GM15510 (cell line): ENCODE measurements around the gene FYB1.

Experiments
- POLR2A ChIP-seq: IDR thresholded peaks from 3 replicates; pipeline ENCODE4 v1.6.1; 2011; ENCODE audit warnings: borderline replicate concordance; ENCODE audit not compliant: insufficient read length; ENCODE audit errors: extremely low read depth

FYB1 gene

DNA sequence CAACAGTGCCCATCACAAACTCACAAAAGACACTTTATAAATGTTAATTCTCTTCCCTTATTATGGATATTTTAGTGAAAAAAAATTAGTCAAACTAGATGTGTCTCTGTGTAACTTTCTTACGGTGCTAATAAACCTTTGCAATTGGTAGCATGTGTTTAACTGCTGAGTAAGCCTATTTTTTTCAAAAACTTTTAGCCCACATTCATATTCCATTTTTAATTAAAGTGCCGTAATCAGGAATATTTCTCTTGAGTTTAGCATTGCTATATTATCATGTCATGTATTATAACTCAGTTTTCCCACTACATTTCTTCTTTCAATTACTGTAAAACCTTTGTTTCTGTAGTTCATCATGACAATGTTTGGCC, 51.4 kb downstream of the FYB1 start:
- no peak for TF ChIP-seq POLR2A

DNA sequence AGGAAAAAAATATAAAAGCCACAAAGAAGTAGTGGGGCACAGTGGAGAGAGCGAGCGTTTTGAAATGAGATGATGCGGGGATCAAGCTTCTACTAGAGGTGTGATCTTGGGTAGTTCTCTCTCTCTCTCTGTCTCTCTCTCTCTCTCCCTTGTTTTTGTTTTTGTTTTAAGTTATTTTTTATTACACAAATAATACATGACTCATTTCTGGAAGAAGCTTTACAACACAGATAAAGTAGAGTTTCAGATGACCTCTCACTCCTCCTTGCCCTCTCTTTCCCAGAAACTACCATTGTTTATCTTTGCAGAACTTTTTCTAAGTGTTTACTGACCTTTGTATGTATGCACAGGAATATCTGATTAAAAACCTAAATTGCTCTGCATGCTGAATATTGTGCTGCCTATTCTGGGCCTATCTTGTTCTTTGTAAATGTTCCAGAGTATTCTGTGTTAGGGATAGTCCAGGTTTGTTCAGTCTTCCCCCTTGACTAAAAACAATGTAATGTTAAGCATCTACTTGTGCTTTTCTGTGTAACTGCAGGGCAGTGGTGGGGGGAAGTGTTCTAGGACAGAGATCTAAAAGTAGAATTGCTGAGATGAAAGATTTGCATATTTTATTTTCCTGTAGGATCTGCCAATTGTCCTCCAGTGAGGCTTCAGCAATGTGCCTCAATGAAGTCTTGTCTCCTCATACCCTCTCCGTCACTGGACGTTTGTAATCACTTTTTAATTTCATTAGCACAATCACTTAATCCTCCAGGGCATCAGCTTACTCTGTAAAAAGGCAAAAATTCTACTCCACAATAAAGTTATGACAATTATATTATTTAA, 52.0 kb downstream of the FYB1 start:
- no peak for TF ChIP-seq POLR2A

DNA sequence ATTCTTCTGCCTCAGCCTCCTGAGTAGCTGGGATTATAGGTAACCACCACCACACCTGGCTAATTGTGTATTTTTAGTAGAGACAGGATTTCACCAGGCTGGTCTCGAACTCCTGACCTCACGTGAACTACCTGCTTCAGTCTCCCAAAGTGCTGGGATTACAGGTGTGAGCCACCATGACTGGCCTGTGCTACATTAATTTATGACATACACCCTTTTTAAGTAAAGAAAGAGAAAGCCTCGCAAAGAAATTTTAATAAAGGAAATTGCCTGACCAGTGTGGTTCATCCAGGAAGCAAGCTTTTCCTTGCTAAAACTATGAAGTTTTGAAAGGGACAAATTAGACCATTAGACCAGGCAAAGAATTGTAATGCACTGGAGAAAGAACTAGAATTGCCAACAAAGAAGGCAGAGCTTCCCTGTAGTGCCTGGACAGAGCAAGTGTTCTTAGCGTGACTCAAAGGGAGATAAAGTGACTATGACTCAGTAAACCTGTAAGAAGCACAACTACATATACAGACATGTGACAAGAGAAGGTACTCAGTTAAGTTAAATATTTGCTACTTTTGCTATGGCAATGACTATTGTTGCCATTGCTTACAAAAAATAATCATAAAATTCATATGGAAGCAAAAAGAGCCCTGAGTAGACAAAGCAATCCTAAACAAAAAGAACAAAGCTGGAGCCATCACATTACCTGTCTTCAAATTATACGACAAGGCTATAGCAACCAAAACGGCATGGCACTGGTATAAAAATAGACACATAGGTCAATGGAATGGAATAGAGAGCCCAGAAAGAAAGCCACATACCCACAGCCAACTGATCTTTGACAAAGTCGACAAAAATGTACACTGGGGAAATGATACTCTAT, 54.6 kb downstream of the FYB1 start:
- TF ChIP-seq POLR2A, result no peak

DNA sequence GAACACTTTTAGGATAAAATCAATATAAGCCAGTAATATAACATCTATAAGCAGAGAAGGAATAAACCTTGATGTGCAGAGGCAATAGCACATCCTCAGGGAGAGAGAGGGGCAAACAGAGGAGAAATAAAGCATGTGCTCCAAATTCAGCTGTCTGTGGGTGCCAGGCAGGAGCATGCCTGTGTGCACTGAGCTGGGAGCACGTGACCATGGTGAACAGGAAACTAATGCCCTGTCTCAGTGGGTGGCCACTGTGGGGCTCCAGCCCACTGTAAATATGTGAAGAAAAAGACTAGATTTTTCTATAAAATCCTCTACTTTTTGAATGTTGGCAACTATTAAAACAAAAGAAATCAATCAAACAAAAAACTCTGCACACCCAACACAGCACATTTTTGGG, 55.3 kb downstream of the FYB1 start:
- no peak for TF ChIP-seq POLR2A

DNA sequence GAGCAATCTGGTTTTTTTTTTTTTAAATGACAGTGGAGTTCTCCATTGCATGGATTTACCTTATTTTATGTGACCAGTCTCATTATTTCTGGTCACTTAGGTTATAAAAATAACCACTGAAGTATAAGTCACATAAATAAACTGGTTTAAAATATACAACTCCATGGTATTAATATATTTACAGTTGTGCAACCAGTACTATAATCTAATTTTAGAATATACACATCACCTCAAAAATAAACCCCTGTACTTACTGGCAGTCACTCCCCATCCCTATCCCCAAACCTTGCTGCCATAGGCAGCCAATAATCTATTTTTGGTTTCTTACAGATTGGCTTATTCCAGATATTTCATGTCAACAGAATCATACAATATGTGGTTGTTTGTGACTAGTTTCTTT, 57.8 kb downstream of the FYB1 start:
- no peak for TF ChIP-seq POLR2A

DNA sequence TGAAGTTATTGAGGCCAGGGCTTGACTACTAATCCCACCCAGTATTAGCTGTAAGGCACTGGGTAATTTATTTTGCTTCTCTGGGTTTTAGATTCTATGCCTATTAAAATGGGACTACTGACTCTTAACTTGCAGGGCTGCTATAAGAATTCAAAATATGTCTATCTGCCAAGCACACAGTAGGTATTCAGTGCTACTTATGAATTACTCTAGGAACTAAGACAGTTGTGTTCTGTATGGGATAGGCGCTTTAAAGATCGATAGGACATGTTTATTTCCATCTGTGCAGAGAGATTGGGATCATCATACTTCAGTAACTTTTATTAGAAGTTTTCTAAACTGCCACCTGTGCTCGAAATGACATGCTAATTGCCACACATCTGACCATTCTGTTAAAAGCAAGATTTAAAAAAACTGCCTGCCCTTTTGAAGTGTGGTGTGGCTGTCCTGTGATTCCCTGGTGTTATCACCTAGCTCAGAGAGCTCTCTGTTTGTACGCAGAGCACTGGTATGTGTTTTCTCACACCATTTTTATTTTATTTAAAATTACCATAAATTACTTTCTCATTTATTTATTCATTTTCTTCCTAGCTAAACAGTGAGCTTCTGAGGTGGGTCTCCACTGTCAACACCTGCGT, 58.7 kb downstream of the FYB1 start:
- no peak for TF ChIP-seq POLR2A

DNA sequence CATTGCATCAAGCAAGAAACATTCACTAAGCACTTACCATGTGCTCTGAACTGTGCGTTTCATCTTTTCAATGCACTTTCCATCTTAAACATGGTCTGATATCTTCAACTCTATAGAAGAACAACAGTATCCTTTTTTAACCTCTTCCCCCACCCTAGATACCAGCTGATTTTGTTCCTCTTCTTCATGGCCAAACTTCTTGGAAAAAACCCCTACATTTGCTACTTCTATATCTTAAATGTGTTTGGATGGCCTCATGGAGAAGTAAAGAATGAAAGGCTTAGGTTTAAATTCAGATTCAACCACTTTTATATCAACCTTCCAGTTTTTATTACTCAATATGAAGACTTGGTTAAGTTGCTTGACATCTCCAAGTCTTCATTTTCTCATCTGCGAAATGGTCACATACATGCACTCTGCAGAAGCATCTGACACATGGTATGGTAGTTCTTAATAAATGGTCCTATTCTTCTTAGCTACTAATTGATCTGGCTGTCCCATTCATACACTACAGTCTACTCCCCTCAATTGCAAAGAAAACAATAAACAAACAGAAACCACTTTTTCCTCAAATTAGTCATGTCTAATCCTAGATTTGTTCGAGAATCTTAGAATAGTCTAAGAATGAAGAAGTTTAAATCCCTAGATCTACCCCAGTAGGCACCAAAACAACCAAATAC, 59.4 kb downstream of the FYB1 start:
- no peak for TF ChIP-seq POLR2A

DNA sequence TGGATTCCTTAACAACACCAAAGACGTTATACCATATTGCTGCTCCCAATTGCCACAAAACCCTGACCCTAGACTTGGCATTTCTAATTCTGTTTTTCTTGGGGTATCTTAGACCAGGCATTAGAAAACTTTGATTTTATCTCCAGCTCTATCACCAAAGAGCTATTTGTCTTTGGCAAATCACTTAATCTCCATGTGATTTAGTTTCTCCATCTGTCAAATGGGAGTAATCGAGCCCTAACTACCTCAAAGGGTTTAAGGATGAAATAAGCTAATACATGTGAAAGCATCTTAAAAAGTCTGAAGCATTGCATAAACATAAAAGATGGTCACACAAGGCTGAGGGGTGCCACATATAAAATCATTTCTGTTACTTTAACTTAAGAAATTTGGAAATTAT, 60.6 kb downstream of the FYB1 start:
- TF ChIP-seq POLR2A, result no peak

DNA sequence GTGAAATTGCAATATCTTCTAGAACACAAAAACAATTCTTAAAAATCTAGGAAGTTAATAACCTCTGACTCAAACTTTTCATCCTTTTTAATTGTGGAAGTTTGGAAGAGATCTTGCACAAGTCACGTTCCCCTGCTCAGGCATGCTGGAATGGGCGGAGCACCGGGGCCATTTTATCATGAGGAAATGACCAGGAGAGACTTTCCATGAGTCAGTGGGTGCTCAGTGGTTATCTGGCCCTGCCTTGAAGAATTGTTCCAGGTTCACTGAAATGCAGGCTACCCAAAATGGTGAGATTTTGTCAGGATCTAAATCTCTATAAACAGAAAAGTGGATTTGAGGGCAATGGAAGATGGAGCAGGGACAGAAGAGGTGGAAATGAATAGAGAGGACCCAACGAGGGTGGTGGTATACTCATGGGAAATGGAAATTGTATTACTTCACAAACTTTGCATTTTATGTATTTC, 61.2 kb downstream of the FYB1 start:
- no peak for TF ChIP-seq POLR2A

DNA sequence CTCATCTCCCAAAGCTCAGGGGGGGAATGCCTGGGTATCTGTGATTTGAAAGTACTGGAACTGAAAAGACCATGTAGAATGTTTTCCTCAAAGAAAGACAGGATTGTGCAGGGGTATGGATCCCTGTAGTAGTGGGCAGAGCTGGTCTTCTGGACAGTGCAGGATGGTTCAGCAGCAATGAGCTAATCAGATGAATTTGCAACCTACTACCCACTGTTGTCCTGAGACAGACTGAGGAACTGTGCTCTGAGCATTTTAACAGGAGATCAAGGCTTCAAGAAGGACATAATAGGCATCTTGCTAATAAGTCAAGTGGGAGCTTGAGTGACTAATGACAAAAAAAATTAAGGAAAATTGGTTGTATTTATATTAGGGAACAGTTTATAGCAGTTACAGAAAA, 61.7 kb downstream of the FYB1 start:
- TF ChIP-seq POLR2A, result no peak

DNA sequence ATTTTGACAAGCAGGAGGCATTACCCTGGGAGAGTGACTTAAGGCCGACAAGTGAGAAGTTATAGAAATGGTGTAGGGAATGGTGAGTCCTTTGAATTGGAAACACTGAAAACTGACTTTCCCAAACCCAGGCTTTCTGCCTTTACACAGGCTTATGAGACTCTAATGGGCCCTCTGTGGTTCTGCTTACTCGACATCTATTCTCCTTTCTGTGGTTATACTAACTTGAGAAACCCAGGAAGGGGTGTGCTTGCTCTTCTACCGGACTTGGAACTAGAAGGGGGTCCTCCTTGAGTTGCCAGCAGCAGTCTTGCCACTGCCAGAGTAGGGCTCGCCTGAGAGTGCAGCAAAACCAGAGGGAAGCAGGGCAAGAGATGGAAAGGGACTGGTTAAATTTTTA, 63.3 kb downstream of the FYB1 start:
- TF ChIP-seq POLR2A, result no peak

DNA sequence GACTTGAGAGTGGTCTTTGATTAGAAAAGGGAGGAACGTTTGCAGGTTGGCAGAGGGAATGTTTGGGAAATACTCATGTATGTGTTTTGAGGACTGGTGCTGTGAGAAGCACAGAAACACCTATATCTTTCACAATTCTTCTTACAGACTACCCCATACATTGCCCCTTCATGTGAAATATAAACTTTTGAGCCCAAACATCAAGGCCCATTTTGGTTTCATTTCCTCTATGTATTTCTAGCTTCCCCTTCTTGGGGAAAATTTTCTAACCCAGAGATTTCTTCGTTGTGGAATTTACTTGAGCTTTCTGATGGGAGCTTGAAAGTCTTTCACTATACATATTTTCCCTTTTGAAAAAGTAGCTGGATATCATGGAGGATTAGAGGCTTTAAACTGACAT, 67.6 kb downstream of the FYB1 start:
- no peak for TF ChIP-seq POLR2A

DNA sequence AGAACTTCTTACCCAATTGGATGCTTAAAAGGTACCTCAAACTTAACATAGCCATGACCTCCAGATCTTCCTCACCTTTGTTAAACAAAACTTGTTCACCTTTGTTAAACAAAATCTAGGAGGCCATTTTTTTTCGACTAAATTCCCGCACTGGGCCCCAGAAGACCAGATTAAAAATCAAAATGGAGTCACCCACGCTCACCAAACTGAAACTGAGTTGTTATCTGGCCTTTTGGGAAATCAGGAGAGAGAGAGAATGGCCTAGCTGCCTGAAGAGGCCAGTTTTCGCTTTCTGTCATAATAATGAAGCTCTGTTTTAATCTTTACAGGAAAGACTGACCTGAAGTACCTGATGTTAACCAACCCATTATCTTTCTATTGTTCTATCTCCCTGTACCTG, 69.4 kb downstream of the FYB1 start:
- TF ChIP-seq POLR2A, result no peak

DNA sequence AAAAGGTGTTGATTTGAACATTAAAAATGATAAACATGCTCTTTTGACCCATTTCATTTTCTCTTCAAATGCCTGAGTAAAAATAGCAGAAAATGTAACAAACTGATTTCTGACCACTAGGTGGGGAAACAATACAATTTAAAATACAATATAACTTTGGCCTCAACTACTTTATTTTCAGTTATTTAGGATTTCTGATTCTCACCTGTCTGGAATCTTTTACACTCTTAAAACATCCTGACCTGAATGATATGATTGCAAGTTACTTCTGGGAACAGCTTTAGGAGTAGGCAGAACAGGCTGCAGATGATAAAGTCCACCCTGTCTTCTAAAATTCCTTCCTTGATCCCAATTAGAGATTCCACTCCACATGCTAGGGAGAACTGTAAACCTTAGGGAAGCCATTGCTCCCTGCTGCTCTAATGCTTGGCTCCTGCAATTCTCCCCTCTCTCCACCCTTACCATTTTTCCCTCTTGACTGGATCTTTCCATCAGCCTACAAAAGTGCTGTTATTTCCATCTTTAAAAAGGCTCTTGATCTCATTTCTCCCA, 70.3 kb downstream of the FYB1 start:
- TF ChIP-seq POLR2A, result no peak
